OCI-LY1 (cell line): ENCODE measurements around the gene MZB1.

Experiments
- H2AFZ ChIP-seq: fragments of 200-600 bp; sonication (generic), shearing (Covaris generic); 2 replicates; pipeline ENCODE4 v1.6.0; 2014; ENCODE audit warnings: antibody characterized with exemption, mild to moderate bottlenecking, low read length
- H3F3A ChIP-seq: fragments of 200-600 bp; sonication (generic), shearing (Covaris generic); 2 replicates; pipeline ENCODE4 v1.6.0; 2014; ENCODE audit warnings: mild to moderate bottlenecking, antibody characterized with exemption, low read length, moderate library complexity; ENCODE audit not compliant: insufficient read depth
- H3K27ac ChIP-seq: fragments of 200-600 bp; sonication (generic); 2 replicates; pipeline ENCODE4 v1.5.1; 2014; ENCODE audit warnings: low read length, mixed run types, mild to moderate bottlenecking, low read depth; ENCODE audit not compliant: poor library complexity, severe bottlenecking
- H3K27me3 ChIP-seq: fragments of 200-600 bp; sonication (generic); 2 replicates; pipeline ENCODE4 v1.6.0; 2014; ENCODE audit warnings: antibody characterized with exemption, mild to moderate bottlenecking, low read length, moderate library complexity; ENCODE audit not compliant: insufficient read depth
- H3K36me3 ChIP-seq: fragments of 200-600 bp; sonication (generic); 2 replicates; pipeline ENCODE4 v1.6.1; 2014; ENCODE audit warnings: mild to moderate bottlenecking, antibody characterized with exemption, low read length, moderate library complexity, mixed read lengths; ENCODE audit not compliant: insufficient read depth
- H3K4me1 ChIP-seq: fragments of 200-600 bp; sonication (generic); 2 replicates; pipeline ENCODE4 v1.5.1; 2014; ENCODE audit warnings: mild to moderate bottlenecking, low read length, moderate library complexity; ENCODE audit not compliant: insufficient read depth, severe bottlenecking
- H3K4me2 ChIP-seq: fragments of 200-600 bp; sonication (generic), shearing (Covaris generic); 2 replicates; pipeline ENCODE4 v1.6.1; 2014; ENCODE audit warnings: low read length
- H3K4me3 ChIP-seq: fragments of 200-600 bp; sonication (generic); 2 replicates; pipeline ENCODE4 v1.5.1; 2014; ENCODE audit warnings: low read length, low read depth, mild to moderate bottlenecking, mixed read lengths; ENCODE audit not compliant: poor library complexity, severe bottlenecking
- H3K79me2 ChIP-seq: fragments of 200-600 bp; shearing (Covaris generic); 2 replicates; pipeline ENCODE4 v1.6.1; 2016; ENCODE audit warnings: mixed run types, low read length, mixed read lengths; ENCODE audit not compliant: insufficient read depth
- H3K9ac ChIP-seq: fragments of 200-600 bp; sonication (generic), shearing (Covaris generic); 2 replicates; pipeline ENCODE4 v1.6.1; 2014; ENCODE audit warnings: mild to moderate bottlenecking, low read length, mixed read lengths
- H3K9me2 ChIP-seq: fragments of 200-600 bp; sonication (generic), shearing (Covaris generic); 2 replicates; pipeline ENCODE4 v1.6.1; 2014; ENCODE audit warnings: low read depth, mild to moderate bottlenecking, low read length, mixed read lengths
- H3K9me3 ChIP-seq: fragments of 200-600 bp; shearing (Covaris generic); 2 replicates; pipeline ENCODE4 v1.6.1; 2014; ENCODE audit warnings: low read length, mixed read lengths
- H4K20me1 ChIP-seq: fragments of 200-600 bp; sonication (generic), shearing (Covaris generic); 2 replicates; pipeline ENCODE4 v1.6.0; 2016; ENCODE audit warnings: mild to moderate bottlenecking, low read length; ENCODE audit not compliant: insufficient read depth
- EZH2 ChIP-seq: fragments of 200-600 bp; sonication (generic), shearing (Covaris generic); IDR thresholded peaks from 2 replicates; pipeline ENCODE4 v1.8.0; 2017; ENCODE audit warnings: borderline replicate concordance, mixed run types, mild to moderate bottlenecking, antibody characterized with exemption, low read length, moderate library complexity, mixed read lengths
- TF ChIP-seq, protein P1 (sequence below): fragments of 200-600 bp; sonication (generic), shearing (Covaris generic); IDR thresholded peaks from 2 replicates; pipeline ENCODE4 v1.5.1; 2017; ENCODE audit warnings: mild to moderate bottlenecking, antibody characterized with exemption, low read length, moderate library complexity, mixed read lengths

MZB1 gene

DNA sequence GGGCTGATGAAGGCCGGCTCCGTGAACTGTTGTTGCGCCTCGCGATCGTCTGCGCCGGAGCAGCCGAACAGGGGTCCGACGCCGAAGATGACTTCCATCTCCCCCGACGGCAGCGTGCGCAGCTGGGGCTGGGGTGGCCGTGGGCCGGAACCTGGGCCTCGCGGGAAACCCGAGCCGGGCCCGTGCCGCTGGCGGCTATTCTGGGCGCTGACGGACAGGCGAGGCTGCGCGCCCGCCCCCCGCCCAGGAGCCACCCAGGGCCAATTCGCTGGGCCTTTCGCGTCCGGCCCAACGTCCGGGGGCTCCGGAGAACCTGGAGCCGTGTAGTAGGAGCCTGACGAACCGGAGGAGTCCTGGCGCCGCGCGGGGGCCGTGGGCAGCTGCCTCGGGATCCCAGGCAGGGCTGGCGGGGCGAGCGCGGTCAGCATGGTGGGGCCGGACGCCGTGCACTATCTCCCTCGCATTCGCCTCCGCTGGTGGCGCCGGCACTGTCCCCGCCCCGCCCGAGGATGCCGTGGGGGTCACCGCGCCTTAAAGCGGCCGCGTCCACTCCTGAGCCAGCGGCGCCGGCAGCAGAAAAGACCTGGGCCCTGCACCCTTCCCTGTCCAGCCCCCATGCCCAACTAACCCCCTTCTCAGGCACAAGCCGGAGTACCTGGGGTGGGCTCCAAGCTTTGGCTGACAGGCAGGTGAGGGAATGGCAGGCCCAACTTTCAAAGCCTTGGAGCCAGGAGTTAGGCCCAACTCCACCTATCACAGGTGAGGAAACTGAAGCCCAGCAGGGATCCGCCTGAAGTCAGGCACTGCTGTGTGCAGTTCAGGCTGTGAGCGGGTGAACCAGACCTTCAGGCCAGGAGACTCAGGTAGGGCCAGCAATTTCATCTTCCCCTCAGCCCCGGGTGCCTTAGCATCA, 5.2 kb upstream of the MZB1 start, which contains the start of gene PROB1:
PROB1 (minus strand) TSS at position 451 of the 913 bp plus-strand sequence; CDS start at position 428, 23 bp downstream.
- Histone ChIP-seq H3K36me3 (no peaks in the 10 kb centered on the region; the same call in 1 of the 2 replicates), H4K20me1 (no peaks in the 10 kb centered on the region), H3K4me3 (peak within 1 kb of the TSS; percentile 90), H3K9me3 (no peaks in the 10 kb centered on the region), H3K4me1 (peaks cover 55% of the 10 kb centered on the region), H3K9ac (peak within 1 kb of the TSS; percentile 97), H3K9me2 (no peaks in the 10 kb centered on the region), H2AFZ (no peak within 1 kb of the TSS), H3F3A (no peaks in the 10 kb centered on the region), H3K79me2 (no peaks in the 10 kb centered on the region; the same call in 1 of the 2 replicates), H3K4me2 (peak within 1 kb of the TSS; percentile 88), H3K27ac (peak within 1 kb of the TSS; percentile 98), H3K27me3 (no peaks in the 10 kb centered on the region)
- no peak for TF ChIP-seq EZH2
- TF ChIP-seq, protein P1, sequence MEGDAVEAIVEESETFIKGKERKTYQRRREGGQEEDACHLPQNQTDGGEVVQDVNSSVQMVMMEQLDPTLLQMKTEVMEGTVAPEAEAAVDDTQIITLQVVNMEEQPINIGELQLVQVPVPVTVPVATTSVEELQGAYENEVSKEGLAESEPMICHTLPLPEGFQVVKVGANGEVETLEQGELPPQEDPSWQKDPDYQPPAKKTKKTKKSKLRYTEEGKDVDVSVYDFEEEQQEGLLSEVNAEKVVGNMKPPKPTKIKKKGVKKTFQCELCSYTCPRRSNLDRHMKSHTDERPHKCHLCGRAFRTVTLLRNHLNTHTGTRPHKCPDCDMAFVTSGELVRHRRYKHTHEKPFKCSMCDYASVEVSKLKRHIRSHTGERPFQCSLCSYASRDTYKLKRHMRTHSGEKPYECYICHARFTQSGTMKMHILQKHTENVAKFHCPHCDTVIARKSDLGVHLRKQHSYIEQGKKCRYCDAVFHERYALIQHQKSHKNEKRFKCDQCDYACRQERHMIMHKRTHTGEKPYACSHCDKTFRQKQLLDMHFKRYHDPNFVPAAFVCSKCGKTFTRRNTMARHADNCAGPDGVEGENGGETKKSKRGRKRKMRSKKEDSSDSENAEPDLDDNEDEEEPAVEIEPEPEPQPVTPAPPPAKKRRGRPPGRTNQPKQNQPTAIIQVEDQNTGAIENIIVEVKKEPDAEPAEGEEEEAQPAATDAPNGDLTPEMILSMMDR, result no peak

DNA sequence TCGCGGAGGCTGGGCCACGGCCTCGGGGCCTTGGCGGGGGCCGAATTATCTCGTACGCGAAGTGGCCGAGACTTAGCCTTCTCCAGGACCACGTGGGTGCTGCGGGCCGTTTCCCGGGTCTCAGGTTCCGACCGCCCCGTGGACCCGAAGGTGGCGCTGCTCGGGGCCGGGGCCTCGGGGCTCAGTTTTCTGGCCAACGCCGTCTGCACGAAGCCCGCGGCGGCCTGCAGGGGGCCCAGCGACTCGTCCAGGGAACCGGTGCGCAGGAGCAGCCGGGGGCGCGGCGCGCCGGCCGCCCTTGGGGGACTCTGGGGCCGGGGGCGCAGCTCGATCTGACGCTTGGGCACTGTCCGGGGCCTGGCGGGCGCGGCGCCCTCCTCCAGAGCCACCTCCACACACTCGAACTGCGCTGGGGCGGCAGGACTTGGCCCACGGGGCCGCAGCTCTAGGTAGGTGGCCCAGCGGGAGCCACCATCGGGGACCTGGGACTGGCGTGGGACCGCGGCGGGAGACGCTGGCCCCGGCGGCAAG, 4.5 kb upstream of the MZB1 start:
- Histone ChIP-seq H3K79me2 (no peaks in the 10 kb centered on the region; the same call in 1 of the 2 replicates), H3K4me1 (peaks cover 62% of the 10 kb centered on the region), H3K27ac (peak overlapping the region; percentile 98), H3K4me3 (peak overlapping the region; percentile 90), H2AFZ (no peak overlapping the region), H4K20me1 (no peaks in the 10 kb centered on the region), H3F3A (no peaks in the 10 kb centered on the region), H3K9me2 (no peaks in the 10 kb centered on the region), H3K36me3 (peaks cover 4% of the 10 kb centered on the region; the same call in 1 of the 2 replicates), H3K9ac (peak overlapping the region; percentile 97), H3K4me2 (peak overlapping the region; percentile 88), H3K27me3 (no peaks in the 10 kb centered on the region), H3K9me3 (no peaks in the 10 kb centered on the region)
- TF ChIP-seq EZH2, result no peak
- TF ChIP-seq, protein P1, result peak; percentile 77

DNA sequence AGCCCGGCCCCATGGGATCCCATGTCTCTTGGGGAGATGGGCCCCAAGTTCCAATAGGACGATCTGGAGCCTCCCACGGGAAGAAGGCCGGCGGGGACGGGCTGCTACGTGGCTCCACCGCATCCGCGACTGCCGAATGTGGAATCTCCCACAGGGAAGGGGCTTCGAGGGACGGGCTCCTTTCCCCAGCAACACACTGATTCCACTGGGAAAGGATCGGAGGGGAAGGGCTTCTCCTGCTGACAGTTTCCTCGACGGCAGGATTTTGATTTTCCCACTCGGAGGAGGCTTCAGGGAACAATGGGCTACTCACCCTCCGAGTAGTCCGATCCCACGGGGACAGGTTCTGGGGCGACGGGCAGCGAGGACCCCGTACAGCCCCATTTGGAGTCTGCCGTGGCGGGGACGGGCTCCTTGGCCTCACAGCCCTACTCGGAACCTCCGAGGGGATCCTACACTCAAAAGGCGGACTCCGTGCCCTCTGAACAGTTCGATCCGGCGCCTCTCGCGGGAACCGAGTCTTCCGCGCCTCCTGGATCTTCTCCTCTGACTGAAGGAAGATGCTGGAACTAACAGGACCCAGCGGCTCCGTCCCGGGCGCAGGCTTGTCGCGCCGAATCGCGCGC, 3.9 kb upstream of the MZB1 start:
- Histone ChIP-seq H3K9ac (peak overlapping the region; percentile 97), H3K79me2 (no peaks in the 10 kb centered on the region; the same call in 1 of the 2 replicates), H3F3A (no peaks in the 10 kb centered on the region), H3K4me2 (peak overlapping the region; percentile 88), H3K27me3 (no peaks in the 10 kb centered on the region), H2AFZ (no peak overlapping the region), H3K9me3 (no peaks in the 10 kb centered on the region), H3K4me1 (peaks cover 65% of the 10 kb centered on the region), H3K9me2 (no peaks in the 10 kb centered on the region), H3K27ac (peak overlapping the region; percentile 98), H3K36me3 (peaks cover 7% of the 10 kb centered on the region; the same call in 1 of the 2 replicates), H3K4me3 (peak overlapping the region; percentile 90), H4K20me1 (no peaks in the 10 kb centered on the region)
- TF ChIP-seq, protein P1, result no peak
- no peak for TF ChIP-seq EZH2
